GM12878 (cell line): ENCODE measurements around the gene TRH.

Experiments
- ASH2L ChIP-seq: fragments of 300-600, 200-600 bp; sonication (generic); IDR thresholded peaks from 2 replicates; pipeline ENCODE4 v1.6.1; 2017; ENCODE audit warnings: low read depth, mild to moderate bottlenecking, borderline replicate concordance
- CHD4 ChIP-seq: fragments of 200-600 bp; sonication (generic); IDR thresholded peaks from 2 replicates; pipeline ENCODE4 v1.6.1; 2016; ENCODE audit warnings: mild to moderate bottlenecking
- EZH2 ChIP-seq: IDR thresholded peaks from 2 replicates; pipeline ENCODE4 v1.6.1; 2012; ENCODE audit warnings: low read depth, mild to moderate bottlenecking, control low read depth, inconsistent platforms, low read length, borderline replicate concordance; ENCODE audit not compliant: control insufficient read depth
- FOS ChIP-seq: IDR thresholded peaks from 3 replicates; pipeline ENCODE4 v1.6.1; 2011; ENCODE audit warnings: borderline replicate concordance; ENCODE audit not compliant: insufficient read length; ENCODE audit errors: extremely low read depth
- GABPA ChIP-seq: IDR thresholded peaks from 2 replicates; pipeline ENCODE4 v1.6.1; 2014; ENCODE audit warnings: antibody characterized with exemption, low read depth, mild to moderate bottlenecking, inconsistent platforms
- JUNB ChIP-seq: IDR thresholded peaks from 2 replicates; pipeline ENCODE4 v1.6.1; 2016; ENCODE audit warnings: antibody characterized with exemption, mild to moderate bottlenecking
- POLR2A ChIP-seq: IDR thresholded peaks from 2 replicates; pipeline ENCODE4 v1.6.1; 2011; ENCODE audit warnings: low read depth, mild to moderate bottlenecking, low read length
- POLR2AphosphoS2 ChIP-seq: IDR thresholded peaks from 2 replicates; pipeline ENCODE4 v1.6.1; 2011; ENCODE audit warnings: low read depth, mild to moderate bottlenecking, low read length, improper control_type of control experiment, moderate library complexity
- SIN3A ChIP-seq: IDR thresholded peaks from 2 replicates; pipeline ENCODE4 v1.6.1; 2012; ENCODE audit warnings: low read depth, low read length, improper control_type of control experiment
- SMC3 ChIP-seq: IDR thresholded peaks from 2 replicates; pipeline ENCODE4 v1.6.1; 2011; ENCODE audit warnings: low read length, improper control_type of control experiment, borderline replicate concordance
- TF ChIP-seq, protein P1 (sequence below), 3 experiments: IDR thresholded peaks in 2 of 3; conservative IDR thresholded peaks in 1 of 3; 2 replicates each; pipeline ENCODE4 v1.5.1; 2011; ENCODE audit warnings: low read depth in 3 of 3, low read length in 3 of 3, mild to moderate bottlenecking in 3 of 3, control low read depth in 2 of 3, moderate library complexity in 2 of 3, inconsistent platforms in 1 of 3, mixed read lengths in 1 of 3; ENCODE audit not compliant: control insufficient read depth in 2 of 3, insufficient read depth in 1 of 3; ENCODE audit errors: extremely low read depth in 1 of 3
- TF ChIP-seq, protein P2 (sequence below): IDR thresholded peaks from 2 replicates; pipeline ENCODE4 v1.6.1; 2011; ENCODE audit warnings: mild to moderate bottlenecking, low read depth, low read length, moderate library complexity; ENCODE audit not compliant: insufficient replicate concordance

DNA sequence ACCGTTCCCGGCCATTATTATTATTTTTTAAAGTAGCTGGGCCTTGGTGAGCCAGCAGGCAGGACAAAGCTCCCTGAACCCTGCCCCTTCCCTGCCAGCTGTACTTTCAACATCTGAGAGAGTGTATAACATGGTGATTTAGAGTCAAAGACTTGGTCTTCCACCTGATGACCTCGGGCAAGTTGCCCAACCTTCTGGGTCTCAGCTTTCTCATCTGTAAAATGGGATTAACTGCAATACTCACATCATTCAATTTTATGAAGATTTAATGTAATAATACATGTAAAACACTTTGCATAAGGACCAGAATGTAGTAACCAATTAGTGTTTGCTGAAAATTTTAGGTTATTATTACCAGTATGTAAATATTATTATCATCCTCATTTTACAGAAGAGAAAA lies 11.9 kb upstream of the TRH start:
- TF ChIP-seq SIN3A (no peak), SMC3 (no peak), POLR2AphosphoS2 (no peak), GABPA (no peak), POLR2A (no peak), FOS (no peak), CHD4 (no peak), JUNB (no peak), ASH2L (no peak), EZH2 (no peak)
- TF ChIP-seq, protein P1, sequence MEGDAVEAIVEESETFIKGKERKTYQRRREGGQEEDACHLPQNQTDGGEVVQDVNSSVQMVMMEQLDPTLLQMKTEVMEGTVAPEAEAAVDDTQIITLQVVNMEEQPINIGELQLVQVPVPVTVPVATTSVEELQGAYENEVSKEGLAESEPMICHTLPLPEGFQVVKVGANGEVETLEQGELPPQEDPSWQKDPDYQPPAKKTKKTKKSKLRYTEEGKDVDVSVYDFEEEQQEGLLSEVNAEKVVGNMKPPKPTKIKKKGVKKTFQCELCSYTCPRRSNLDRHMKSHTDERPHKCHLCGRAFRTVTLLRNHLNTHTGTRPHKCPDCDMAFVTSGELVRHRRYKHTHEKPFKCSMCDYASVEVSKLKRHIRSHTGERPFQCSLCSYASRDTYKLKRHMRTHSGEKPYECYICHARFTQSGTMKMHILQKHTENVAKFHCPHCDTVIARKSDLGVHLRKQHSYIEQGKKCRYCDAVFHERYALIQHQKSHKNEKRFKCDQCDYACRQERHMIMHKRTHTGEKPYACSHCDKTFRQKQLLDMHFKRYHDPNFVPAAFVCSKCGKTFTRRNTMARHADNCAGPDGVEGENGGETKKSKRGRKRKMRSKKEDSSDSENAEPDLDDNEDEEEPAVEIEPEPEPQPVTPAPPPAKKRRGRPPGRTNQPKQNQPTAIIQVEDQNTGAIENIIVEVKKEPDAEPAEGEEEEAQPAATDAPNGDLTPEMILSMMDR (IDR thresholded peaks at IDR 0.05 in 2 of 3, conservative IDR thresholded peaks at IDR 0.05 in 1 of 3; ENCODE audit: control insufficient read depth in 2 of 3, extremely low read depth in 1 of 3, insufficient read depth in 1 of 3, low read depth in 3 of 3, low read length in 3 of 3): no peak
- TF ChIP-seq, protein P2, sequence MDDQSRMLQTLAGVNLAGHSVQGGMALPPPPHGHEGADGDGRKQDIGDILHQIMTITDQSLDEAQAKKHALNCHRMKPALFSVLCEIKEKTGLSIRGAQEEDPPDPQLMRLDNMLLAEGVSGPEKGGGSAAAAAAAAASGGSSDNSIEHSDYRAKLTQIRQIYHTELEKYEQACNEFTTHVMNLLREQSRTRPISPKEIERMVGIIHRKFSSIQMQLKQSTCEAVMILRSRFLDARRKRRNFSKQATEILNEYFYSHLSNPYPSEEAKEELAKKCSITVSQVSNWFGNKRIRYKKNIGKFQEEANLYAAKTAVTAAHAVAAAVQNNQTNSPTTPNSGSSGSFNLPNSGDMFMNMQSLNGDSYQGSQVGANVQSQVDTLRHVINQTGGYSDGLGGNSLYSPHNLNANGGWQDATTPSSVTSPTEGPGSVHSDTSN: no peak
